ENCODE data around the gene ATRIP. TPM values are rescaled to one million over a fixed set of nuclear protein-coding genes. Genes with fewer than 3 reads are reported as not detected.

Gene ATRIP
- total and polyA plus RNA-seq, 2 of the 8 experiments (the other 6 are each of a cell fraction or from before 2014, with no cell fraction given), result 18.5 to 20.2 TPM

DNA sequence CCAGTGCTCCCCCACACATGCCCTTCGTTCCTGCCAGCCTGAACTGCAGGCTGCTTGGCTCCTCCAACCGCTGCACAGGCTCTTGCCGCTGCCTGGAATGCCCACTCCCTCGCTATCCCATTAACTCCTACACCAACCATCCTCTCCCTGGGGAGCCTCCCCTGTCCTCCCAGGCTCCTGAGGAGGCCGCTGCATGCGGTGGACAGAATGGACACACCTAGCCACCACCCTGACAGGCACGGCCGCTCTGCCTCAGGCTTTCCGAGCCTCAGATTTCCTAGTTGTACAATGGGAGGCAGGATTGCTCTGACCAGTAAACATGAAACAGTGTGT is 18.9 kb upstream of the ATRIP start (continued):
- TF ChIP-seq, protein P1, sequence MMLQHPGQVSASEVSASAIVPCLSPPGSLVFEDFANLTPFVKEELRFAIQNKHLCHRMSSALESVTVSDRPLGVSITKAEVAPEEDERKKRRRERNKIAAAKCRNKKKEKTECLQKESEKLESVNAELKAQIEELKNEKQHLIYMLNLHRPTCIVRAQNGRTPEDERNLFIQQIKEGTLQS (IDR thresholded peaks at IDR 0.05; ENCODE audit: insufficient read depth, low read depth, low read length), result no peak
- no peak for TF ChIP-seq SP4 (IDR thresholded peaks at IDR 0.05; ENCODE audit: low read length)

All from H1 (cell line).